H1 (cell line): ENCODE results near the gene ASCC3. TPM values are rescaled to one million over a fixed set of nuclear protein-coding genes. Genes with fewer than 3 reads are reported as not detected.

ENCODE experiments used
- CHD1 ChIP-seq: IDR thresholded peaks from 2 replicates; pipeline ENCODE4 v1.6.1; 2012; ENCODE audit warnings: low read depth, low read length, improper control_type of control experiment
- CREB1 ChIP-seq: IDR thresholded peaks from 2 replicates; pipeline ENCODE4 v1.6.1; 2012; ENCODE audit warnings: inconsistent platforms
- SAP30 ChIP-seq: fragments of 300-600 bp; sonication (generic); IDR thresholded peaks from 2 replicates; pipeline ENCODE4 v1.7.1; 2012; ENCODE audit warnings: low read length, moderate library complexity, mild to moderate bottlenecking, inconsistent platforms; ENCODE audit not compliant: insufficient read depth, insufficient replicate concordance
- SP1 ChIP-seq: IDR thresholded peaks from 2 replicates; pipeline ENCODE4 v1.6.1; 2011; ENCODE audit warnings: low read depth, low read length
- polyA plus RNA-seq, 7 experiments: library from polyadenylated mRNA; depleted of rRNA in 3 of 7; stranded (reverse) in 5 of 7; unstranded in 2 of 7; fragments of >200 nt in 5 of 7; fragments of 200-250 nt in 2 of 7; gene quantifications; 1 replicate in 5 of 7; 2 replicates in 1 of 7; 4 replicates in 1 of 7; pipeline versions ENCODE4 v1.2.1 to v1.2.3, GENCODE V29; 2011 to 2013; ENCODE audit warnings: missing spikeins in 2 of 7, mixed read lengths in 2 of 7
- total RNA-seq: library from RNA; stranded (reverse); fragmentation: NEBNext Ultra II Directional; extraction: Animal tissue kit (Norgen Biotek cat#: 25700); gene quantifications from 2 replicates; pipeline ENCODE4 v1.2.1, GENCODE V29; 2021
- TF ChIP-seq, protein P1 (sequence below): fragments of 300-600 bp; sonication (generic); IDR thresholded peaks from 2 replicates; pipeline ENCODE4 v1.7.1; 2012; ENCODE audit warnings: low read length, moderate library complexity, mild to moderate bottlenecking, inconsistent platforms; ENCODE audit not compliant: insufficient replicate concordance

The ASCC3 gene
- total and polyA plus RNA-seq, 2 of the 8 experiments (the other 6 are each of a cell fraction or from before 2014, with no cell fraction given) = 37.5 to 77.8 TPM

DNA sequence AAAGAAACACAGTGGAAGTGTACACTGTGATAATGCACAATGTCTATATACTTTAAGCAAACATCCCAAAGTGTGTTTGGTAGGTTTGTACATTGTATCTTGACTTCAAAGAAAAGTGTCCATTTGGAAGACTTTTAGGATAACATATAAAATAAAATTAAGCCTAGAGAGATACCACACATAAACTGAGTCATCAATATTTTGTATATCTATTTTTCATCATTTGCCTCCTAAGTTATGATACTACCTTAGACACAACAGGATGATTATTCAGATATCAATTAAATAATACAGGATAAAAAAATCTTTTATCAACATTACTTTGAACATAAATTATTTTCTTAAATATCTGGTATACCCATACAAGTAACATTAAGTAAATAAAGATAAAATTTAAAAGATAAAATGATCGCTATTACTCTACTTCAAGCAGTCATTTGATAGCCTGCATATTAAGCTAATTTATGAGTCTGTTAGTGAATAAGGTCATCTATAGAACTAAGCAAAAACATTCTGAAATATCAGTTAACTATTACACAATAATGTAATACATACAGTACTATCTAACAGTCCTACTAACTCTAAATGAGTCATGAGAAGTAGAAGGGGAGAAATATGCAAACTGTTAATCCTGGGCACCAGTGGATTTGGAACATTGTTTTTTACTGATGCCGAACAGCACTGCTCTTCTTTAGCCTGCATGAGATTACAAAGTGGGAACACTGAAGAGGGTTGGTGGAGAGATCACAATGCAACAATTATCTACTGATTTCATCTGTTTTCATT is 258.0 kb downstream of the ASCC3 start (continued):
- TF ChIP-seq CHD1 (no peak), CREB1 (no peak), SAP30 (no peak), SP1 (no peak)
- TF ChIP-seq, protein P1, sequence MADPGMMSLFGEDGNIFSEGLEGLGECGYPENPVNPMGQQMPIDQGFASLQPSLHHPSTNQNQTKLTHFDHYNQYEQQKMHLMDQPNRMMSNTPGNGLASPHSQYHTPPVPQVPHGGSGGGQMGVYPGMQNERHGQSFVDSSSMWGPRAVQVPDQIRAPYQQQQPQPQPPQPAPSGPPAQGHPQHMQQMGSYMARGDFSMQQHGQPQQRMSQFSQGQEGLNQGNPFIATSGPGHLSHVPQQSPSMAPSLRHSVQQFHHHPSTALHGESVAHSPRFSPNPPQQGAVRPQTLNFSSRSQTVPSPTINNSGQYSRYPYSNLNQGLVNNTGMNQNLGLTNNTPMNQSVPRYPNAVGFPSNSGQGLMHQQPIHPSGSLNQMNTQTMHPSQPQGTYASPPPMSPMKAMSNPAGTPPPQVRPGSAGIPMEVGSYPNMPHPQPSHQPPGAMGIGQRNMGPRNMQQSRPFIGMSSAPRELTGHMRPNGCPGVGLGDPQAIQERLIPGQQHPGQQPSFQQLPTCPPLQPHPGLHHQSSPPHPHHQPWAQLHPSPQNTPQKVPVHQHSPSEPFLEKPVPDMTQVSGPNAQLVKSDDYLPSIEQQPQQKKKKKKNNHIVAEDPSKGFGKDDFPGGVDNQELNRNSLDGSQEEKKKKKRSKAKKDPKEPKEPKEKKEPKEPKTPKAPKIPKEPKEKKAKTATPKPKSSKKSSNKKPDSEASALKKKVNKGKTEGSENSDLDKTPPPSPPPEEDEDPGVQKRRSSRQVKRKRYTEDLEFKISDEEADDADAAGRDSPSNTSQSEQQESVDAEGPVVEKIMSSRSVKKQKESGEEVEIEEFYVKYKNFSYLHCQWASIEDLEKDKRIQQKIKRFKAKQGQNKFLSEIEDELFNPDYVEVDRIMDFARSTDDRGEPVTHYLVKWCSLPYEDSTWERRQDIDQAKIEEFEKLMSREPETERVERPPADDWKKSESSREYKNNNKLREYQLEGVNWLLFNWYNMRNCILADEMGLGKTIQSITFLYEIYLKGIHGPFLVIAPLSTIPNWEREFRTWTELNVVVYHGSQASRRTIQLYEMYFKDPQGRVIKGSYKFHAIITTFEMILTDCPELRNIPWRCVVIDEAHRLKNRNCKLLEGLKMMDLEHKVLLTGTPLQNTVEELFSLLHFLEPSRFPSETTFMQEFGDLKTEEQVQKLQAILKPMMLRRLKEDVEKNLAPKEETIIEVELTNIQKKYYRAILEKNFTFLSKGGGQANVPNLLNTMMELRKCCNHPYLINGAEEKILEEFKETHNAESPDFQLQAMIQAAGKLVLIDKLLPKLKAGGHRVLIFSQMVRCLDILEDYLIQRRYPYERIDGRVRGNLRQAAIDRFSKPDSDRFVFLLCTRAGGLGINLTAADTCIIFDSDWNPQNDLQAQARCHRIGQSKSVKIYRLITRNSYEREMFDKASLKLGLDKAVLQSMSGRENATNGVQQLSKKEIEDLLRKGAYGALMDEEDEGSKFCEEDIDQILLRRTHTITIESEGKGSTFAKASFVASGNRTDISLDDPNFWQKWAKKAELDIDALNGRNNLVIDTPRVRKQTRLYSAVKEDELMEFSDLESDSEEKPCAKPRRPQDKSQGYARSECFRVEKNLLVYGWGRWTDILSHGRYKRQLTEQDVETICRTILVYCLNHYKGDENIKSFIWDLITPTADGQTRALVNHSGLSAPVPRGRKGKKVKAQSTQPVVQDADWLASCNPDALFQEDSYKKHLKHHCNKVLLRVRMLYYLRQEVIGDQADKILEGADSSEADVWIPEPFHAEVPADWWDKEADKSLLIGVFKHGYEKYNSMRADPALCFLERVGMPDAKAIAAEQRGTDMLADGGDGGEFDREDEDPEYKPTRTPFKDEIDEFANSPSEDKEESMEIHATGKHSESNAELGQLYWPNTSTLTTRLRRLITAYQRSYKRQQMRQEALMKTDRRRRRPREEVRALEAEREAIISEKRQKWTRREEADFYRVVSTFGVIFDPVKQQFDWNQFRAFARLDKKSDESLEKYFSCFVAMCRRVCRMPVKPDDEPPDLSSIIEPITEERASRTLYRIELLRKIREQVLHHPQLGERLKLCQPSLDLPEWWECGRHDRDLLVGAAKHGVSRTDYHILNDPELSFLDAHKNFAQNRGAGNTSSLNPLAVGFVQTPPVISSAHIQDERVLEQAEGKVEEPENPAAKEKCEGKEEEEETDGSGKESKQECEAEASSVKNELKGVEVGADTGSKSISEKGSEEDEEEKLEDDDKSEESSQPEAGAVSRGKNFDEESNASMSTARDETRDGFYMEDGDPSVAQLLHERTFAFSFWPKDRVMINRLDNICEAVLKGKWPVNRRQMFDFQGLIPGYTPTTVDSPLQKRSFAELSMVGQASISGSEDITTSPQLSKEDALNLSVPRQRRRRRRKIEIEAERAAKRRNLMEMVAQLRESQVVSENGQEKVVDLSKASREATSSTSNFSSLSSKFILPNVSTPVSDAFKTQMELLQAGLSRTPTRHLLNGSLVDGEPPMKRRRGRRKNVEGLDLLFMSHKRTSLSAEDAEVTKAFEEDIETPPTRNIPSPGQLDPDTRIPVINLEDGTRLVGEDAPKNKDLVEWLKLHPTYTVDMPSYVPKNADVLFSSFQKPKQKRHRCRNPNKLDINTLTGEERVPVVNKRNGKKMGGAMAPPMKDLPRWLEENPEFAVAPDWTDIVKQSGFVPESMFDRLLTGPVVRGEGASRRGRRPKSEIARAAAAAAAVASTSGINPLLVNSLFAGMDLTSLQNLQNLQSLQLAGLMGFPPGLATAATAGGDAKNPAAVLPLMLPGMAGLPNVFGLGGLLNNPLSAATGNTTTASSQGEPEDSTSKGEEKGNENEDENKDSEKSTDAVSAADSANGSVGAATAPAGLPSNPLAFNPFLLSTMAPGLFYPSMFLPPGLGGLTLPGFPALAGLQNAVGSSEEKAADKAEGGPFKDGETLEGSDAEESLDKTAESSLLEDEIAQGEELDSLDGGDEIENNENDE = no peak
